Peyer's patch (tissue), 4 donors: ENCODE results near the gene DSCAML1.

Experiments
- CTCF ChIP-seq, 6 experiments: fragments of 450-650 bp in 4 of 6; fragments of 200-600 bp in 2 of 6; sonication (generic) in 1 of 6; IDR thresholded peaks; one replicate each; pipeline ENCODE4 v1.5.1; 2017 to 2019; ENCODE audit warnings: antibody characterized with exemption in 6 of 6, mild to moderate bottlenecking in 3 of 6, moderate library complexity in 1 of 6
- POLR2A ChIP-seq, 2 donors: fragments of 450-650 bp; IDR thresholded peaks; one replicate each; pipeline ENCODE4 v1.5.1; 2017; ENCODE audit warnings: antibody characterized with exemption in 2 of 2, mild to moderate bottlenecking in 2 of 2, moderate library complexity in 2 of 2

- TF ChIP-seq POLR2A (IDR thresholded peaks at IDR 0.05) (no peak), CTCF (IDR thresholded peaks at IDR 0.05) (peak in 3 of 6 experiments; percentile 31 to 43 (median 36))
Observed at GRCh38 chr11:117519170-117519569, 277.8 kb downstream of the DSCAML1 start.
